Measurements from ENCODE around the gene DLG2. TPM values are rescaled to one million over a fixed set of nuclear protein-coding genes. Genes with fewer than 3 reads are reported as not detected.
"Not testable (repeated sequence)": the region's sequence is repeated elsewhere in the genome, so short reads cannot be mapped to it uniquely, and the experiment has no call there.

The DLG2 gene
- total RNA-seq, 2 experiments from 2014 or later: 6.9 to 8.2 TPM

DNA sequence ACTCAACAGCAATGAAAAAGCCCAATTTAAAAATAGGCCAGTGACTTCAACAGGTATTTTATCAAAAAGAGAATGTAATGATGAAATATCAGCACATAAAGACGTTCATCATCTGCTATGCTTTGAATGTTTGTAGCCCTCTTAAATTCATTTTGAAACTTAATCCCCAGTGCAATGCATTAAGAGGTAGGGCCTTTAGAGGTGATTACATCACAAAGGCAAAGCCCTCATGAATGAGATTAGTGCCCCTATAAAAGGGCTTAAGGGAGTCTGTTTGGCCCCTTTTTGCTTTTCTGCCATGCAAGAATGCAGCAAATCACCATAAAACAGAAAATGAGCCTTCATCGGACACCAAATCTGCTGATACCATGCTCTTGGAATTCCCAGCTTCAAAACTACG lies 637.0 kb downstream of the DLG2 start:
- H3K4me2 ChIP-seq (ENCODE audit: low read length): no peak overlapping the region
- ChIA-PET CTCF (ENCODE audit: unreplicated experiment) (no interaction called here), POLR2A (no interaction called here)
- intact Hi-C loops (cut with micrococcal nuclease; ENCODE audit: unreplicated experiment): no loop called here
- no peak for DNase-seq (ENCODE audit: low spot score)
- no peaks in the 10 kb centered on the region for H3K4me1 ChIP-seq (ENCODE audit: insufficient read depth, low read length, poor library complexity, severe bottlenecking)
- no peak overlapping the region for H3K27ac ChIP-seq (ENCODE audit: low read depth, low read length, poor library complexity, severe bottlenecking)
- H3K36me3 ChIP-seq (ENCODE audit: insufficient read depth, low read length): no peaks in the 10 kb centered on the region
- H3K9me2 ChIP-seq (ENCODE audit: insufficient read depth, low read length): no peaks in the 10 kb centered on the region
- no peak overlapping the region for H2AFZ ChIP-seq (ENCODE audit: low read length)
- no TSS peak for BruUV-seq (replicated peaks)
- no peaks in the 10 kb centered on the region for H3K9me3 ChIP-seq (ENCODE audit: low read length)
- H4K20me1 ChIP-seq (ENCODE audit: insufficient read depth, low read length): no peaks in the 10 kb centered on the region
- H3K4me3 ChIP-seq (ENCODE audit: low read depth, low read length, poor library complexity, severe bottlenecking): no peak overlapping the region
- no peak for TF ChIP-seq EZH2phosphoT487 (IDR thresholded peaks at IDR 0.05; ENCODE audit: borderline replicate concordance, low read depth, low read length)
- TF ChIP-seq, protein P1, sequence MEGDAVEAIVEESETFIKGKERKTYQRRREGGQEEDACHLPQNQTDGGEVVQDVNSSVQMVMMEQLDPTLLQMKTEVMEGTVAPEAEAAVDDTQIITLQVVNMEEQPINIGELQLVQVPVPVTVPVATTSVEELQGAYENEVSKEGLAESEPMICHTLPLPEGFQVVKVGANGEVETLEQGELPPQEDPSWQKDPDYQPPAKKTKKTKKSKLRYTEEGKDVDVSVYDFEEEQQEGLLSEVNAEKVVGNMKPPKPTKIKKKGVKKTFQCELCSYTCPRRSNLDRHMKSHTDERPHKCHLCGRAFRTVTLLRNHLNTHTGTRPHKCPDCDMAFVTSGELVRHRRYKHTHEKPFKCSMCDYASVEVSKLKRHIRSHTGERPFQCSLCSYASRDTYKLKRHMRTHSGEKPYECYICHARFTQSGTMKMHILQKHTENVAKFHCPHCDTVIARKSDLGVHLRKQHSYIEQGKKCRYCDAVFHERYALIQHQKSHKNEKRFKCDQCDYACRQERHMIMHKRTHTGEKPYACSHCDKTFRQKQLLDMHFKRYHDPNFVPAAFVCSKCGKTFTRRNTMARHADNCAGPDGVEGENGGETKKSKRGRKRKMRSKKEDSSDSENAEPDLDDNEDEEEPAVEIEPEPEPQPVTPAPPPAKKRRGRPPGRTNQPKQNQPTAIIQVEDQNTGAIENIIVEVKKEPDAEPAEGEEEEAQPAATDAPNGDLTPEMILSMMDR (conservative IDR thresholded peaks at IDR 0.05; ENCODE audit: low read length): no peak
- no peaks in the 10 kb centered on the region for H3K79me2 ChIP-seq (ENCODE audit: insufficient read depth, low read depth, low read length)

DNA sequence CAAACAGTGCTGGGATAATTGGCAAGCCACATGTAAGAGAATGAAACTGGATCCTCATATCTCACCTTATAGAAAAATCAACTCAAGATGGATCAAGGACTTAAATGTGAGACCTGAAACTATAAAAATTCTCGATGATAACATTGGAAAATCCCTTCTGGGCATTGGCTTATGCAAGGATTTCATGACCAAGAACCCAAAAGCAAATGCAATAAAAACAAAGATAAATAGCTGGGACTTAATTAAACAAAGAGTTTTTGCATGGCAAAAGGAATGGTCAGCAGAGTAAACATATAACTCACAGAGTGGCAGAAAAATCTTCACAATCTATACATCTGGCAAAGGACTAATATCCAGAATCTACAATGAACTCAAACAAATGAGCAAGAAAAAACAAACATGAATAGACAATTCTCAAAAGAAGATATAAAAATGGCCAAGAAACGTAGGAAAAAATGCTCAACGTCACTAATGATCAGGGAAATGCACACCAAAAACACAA lies 639.4 kb downstream of the DLG2 start:
- H3K4me2 ChIP-seq (ENCODE audit: low read length); intact Hi-C loops (cut with micrococcal nuclease; ENCODE audit: unreplicated experiment); DNase-seq (ENCODE audit: low spot score); H3K36me3 ChIP-seq (ENCODE audit: insufficient read depth, low read length); H3K9me2 ChIP-seq (ENCODE audit: insufficient read depth, low read length); BruUV-seq (replicated peaks); H2AFZ ChIP-seq (ENCODE audit: low read length); H3K4me1 ChIP-seq (ENCODE audit: insufficient read depth, low read length, poor library complexity, severe bottlenecking); H3K79me2 ChIP-seq (ENCODE audit: insufficient read depth, low read depth, low read length); POLR2A ChIA-PET; CTCF ChIA-PET (ENCODE audit: unreplicated experiment); H3K9me3 ChIP-seq (ENCODE audit: low read length); H3K4me3 ChIP-seq (ENCODE audit: low read depth, low read length, poor library complexity, severe bottlenecking); H4K20me1 ChIP-seq (ENCODE audit: insufficient read depth, low read length); H3K27ac ChIP-seq (ENCODE audit: low read depth, low read length, poor library complexity, severe bottlenecking): not testable (repeated sequence)

DNA sequence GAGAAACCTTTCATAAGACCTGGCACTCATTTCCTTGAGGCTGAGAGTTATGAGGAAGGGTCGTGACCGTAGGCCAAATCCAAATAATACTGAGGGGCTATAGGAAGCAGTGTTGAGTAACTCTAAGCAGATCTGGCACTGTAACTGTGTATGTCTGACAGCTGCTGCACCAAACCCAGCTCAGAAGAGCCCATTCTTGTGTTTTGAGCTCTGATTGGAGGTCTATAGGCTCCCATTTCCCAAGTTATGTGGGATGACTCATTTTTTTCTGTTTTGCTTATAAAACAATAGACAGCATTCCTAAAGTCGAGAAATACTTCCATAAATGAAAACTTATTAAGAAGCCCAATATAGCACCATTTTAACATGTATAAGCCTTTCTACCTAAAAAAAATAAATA lies 645.8 kb downstream of the DLG2 start:
- Histone ChIP-seq H3K36me3 (ENCODE audit: insufficient read depth, low read length) (no peaks in the 10 kb centered on the region), H3K4me1 (ENCODE audit: insufficient read depth, low read length, poor library complexity, severe bottlenecking) (no peaks in the 10 kb centered on the region), H3K4me3 (ENCODE audit: low read depth, low read length, poor library complexity, severe bottlenecking) (no peak overlapping the region), H3K79me2 (ENCODE audit: insufficient read depth, low read depth, low read length) (no peaks in the 10 kb centered on the region), H3K4me2 (ENCODE audit: low read length) (no peak overlapping the region), H2AFZ (ENCODE audit: low read length) (no peak overlapping the region), H4K20me1 (ENCODE audit: insufficient read depth, low read length) (no peaks in the 10 kb centered on the region), H3K9me2 (ENCODE audit: insufficient read depth, low read length) (no peaks in the 10 kb centered on the region), H3K27ac (ENCODE audit: low read depth, low read length, poor library complexity, severe bottlenecking) (no peak overlapping the region), H3K9me3 (ENCODE audit: low read length) (no peaks in the 10 kb centered on the region)
- no peak for DNase-seq (ENCODE audit: low spot score)
- ChIA-PET CTCF (ENCODE audit: unreplicated experiment) (no interaction called here), POLR2A (interaction anchor here (0.5 to 1.7 kb wide), 4 partner anchors 8 to 66 kb away, joined by 3 to 6 read pairs (median 3); no protein-coding TSS in a partner anchor)
- intact Hi-C loops (cut with micrococcal nuclease; ENCODE audit: unreplicated experiment): no loop called here
- TF ChIP-seq, protein P1 (conservative IDR thresholded peaks at IDR 0.05; ENCODE audit: low read length): no peak
- TF ChIP-seq EZH2phosphoT487 (IDR thresholded peaks at IDR 0.05; ENCODE audit: borderline replicate concordance, low read depth, low read length): no peak
- no TSS peak for BruUV-seq (replicated peaks)
